Panc1 (cell line): ENCODE measurements around the gene HRH3. TPM values are rescaled to one million over a fixed set of nuclear protein-coding genes. Genes with fewer than 3 reads are reported as not detected.

Experiments
- ATAC-seq: fragments of 200-7000 bp; cut with Tn5 transposase; 2 replicates; pipeline ENCODE4 v1.9.1; 2020; ENCODE audit warnings: mild to moderate bottlenecking, moderate library complexity
- BruUV-seq: library from RNA; stranded (reverse); fragments of 400-500 nt; replicated peaks from 2 replicates; lab custom pipeline; 2021; lab: Mats Ljungman, UMichigan
- CTCF ChIA-PET: fragments of 300-600 bp; sonication (Branson Sonifier 250); formaldehyde crosslinking; loops from one replicate; lab custom pipeline; 2022; ENCODE audit warnings: antibody characterized with exemption; lab: Charles Lee
- POLR2A ChIA-PET: fragments of 300-600 bp; sonication (Branson Sonifier 250); formaldehyde crosslinking; loops from one replicate; lab custom pipeline; 2022; ENCODE audit warnings: antibody characterized with exemption; lab: Charles Lee
- DNase-seq: peaks from one replicate; pipeline ENCODE4 v3.0.0-alpha.2; 2010; ENCODE audit warnings: low read depth, low spot score
- H3K27ac ChIP-seq: 2 replicates; pipeline ENCODE4 v1.5.1; 2011; ENCODE audit warnings: mild to moderate bottlenecking, low read length, inconsistent platforms
- H3K27me3 ChIP-seq: fragments of 200-500 bp; sonication (Bioruptor generic); 2 replicates; pipeline ENCODE4 v1.6.0; 2014; ENCODE audit warnings: low read length, inconsistent platforms; ENCODE audit not compliant: control insufficient read depth, insufficient read depth
- H3K36me3 ChIP-seq: fragments of 200-500 bp; sonication (Bioruptor generic); 2 replicates; pipeline ENCODE4 v1.5.1; 2014; ENCODE audit warnings: inconsistent platforms, mild to moderate bottlenecking, low read length, moderate library complexity; ENCODE audit not compliant: control insufficient read depth, insufficient read depth
- H3K4me1 ChIP-seq: 2 replicates; pipeline ENCODE4 v1.5.1; 2011; ENCODE audit warnings: inconsistent platforms, mild to moderate bottlenecking, low read length, moderate library complexity; ENCODE audit not compliant: control insufficient read depth, insufficient read depth
- H3K4me3 ChIP-seq, 2 experiments: 2 replicates each; pipeline ENCODE4 v1.5.1; 2011 to 2012; ENCODE audit warnings: low read depth in 2 of 2, low read length in 2 of 2, mild to moderate bottlenecking in 2 of 2, inconsistent platforms in 1 of 2, moderate library complexity in 1 of 2
- H3K9me3 ChIP-seq: fragments of 200-500 bp; sonication (Bioruptor generic); 2 replicates; pipeline ENCODE4 v1.5.1; 2014; ENCODE audit warnings: low read depth, mild to moderate bottlenecking, inconsistent platforms, low read length, moderate library complexity; ENCODE audit not compliant: control insufficient read depth, insufficient read depth
- CTCF ChIP-seq: fragments of 450-650 bp; IDR thresholded peaks from 2 replicates; pipeline ENCODE4 v1.5.1; 2017; ENCODE audit warnings: mild to moderate bottlenecking
- POLR2AphosphoS5 ChIP-seq: IDR thresholded peaks from 2 replicates; pipeline ENCODE4 v1.6.1; 2012; ENCODE audit warnings: mild to moderate bottlenecking, low read depth, low read length, moderate library complexity
- SIN3A ChIP-seq: IDR thresholded peaks from 2 replicates; pipeline ENCODE4 v1.6.1; 2012; ENCODE audit warnings: low read depth, mild to moderate bottlenecking, low read length, moderate library complexity, borderline replicate concordance; ENCODE audit not compliant: insufficient read depth
- TCF7L2 ChIP-seq: IDR thresholded peaks from 2 replicates; pipeline ENCODE4 v1.6.1; 2011; ENCODE audit warnings: mild to moderate bottlenecking, low read depth, low read length, inconsistent platforms
- in situ Hi-C: cut with HindIII; loops from 2 replicates; pipeline ENCODE4 v1.10.0; 2016; ENCODE audit warnings: low sequenced_read_pairs, low pct_unique_long_range_greater_than_20kb
- intact Hi-C: fragments of 100-400 bp; cut with micrococcal nuclease; formaldehyde crosslinking; loops from one replicate; pipeline ENCODE4 v1.10.0; 2022; ENCODE audit not compliant: unreplicated experiment
- total RNA-seq: library from RNA; stranded (reverse); gene quantifications from one replicate; pipeline ENCODE4 v1.2.1, GENCODE V29; 2021; ENCODE audit not compliant: unreplicated experiment
- TF ChIP-seq, protein P1 (sequence below), 2 experiments: IDR thresholded peaks; 2 replicates each; pipeline ENCODE4 v1.6.1; 2011 to 2012; ENCODE audit warnings: low read depth in 2 of 2, control low read depth in 1 of 2, low read length in 1 of 2, mild to moderate bottlenecking in 1 of 2, moderate library complexity in 1 of 2; ENCODE audit not compliant: insufficient read depth in 1 of 2

Gene HRH3
- total RNA-seq, 1 experiment from 2014 or later: 0.10 TPM

GRCh38 chr20:62193079-62194025 is 26.7 kb downstream of the HRH3 start:
- DNase-seq (no peak), ATAC-seq (no peak)
- peaks cover 4% of the 10 kb centered on the region for H3K36me3 ChIP-seq
- intact Hi-C loops: no loop called here
- H3K4me1 ChIP-seq: no peaks in the 10 kb centered on the region
- in situ Hi-C loops: no loop called here
- TF ChIP-seq SIN3A: no peak
- no peak for TF ChIP-seq POLR2AphosphoS5
- no peak for TF ChIP-seq CTCF
- TF ChIP-seq, protein P1, sequence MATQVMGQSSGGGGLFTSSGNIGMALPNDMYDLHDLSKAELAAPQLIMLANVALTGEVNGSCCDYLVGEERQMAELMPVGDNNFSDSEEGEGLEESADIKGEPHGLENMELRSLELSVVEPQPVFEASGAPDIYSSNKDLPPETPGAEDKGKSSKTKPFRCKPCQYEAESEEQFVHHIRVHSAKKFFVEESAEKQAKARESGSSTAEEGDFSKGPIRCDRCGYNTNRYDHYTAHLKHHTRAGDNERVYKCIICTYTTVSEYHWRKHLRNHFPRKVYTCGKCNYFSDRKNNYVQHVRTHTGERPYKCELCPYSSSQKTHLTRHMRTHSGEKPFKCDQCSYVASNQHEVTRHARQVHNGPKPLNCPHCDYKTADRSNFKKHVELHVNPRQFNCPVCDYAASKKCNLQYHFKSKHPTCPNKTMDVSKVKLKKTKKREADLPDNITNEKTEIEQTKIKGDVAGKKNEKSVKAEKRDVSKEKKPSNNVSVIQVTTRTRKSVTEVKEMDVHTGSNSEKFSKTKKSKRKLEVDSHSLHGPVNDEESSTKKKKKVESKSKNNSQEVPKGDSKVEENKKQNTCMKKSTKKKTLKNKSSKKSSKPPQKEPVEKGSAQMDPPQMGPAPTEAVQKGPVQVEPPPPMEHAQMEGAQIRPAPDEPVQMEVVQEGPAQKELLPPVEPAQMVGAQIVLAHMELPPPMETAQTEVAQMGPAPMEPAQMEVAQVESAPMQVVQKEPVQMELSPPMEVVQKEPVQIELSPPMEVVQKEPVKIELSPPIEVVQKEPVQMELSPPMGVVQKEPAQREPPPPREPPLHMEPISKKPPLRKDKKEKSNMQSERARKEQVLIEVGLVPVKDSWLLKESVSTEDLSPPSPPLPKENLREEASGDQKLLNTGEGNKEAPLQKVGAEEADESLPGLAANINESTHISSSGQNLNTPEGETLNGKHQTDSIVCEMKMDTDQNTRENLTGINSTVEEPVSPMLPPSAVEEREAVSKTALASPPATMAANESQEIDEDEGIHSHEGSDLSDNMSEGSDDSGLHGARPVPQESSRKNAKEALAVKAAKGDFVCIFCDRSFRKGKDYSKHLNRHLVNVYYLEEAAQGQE (IDR thresholded peaks at IDR 0.05; ENCODE audit: insufficient read depth in 1 of 2, low read depth in 2 of 2, low read length in 1 of 2): no peak
- no peak for TF ChIP-seq TCF7L2
- H3K27me3 ChIP-seq: no peaks in the 10 kb centered on the region
- no peaks in the 10 kb centered on the region for H3K9me3 ChIP-seq
- ChIA-PET POLR2A (no interaction called here), CTCF (no interaction called here)
- no peak overlapping the region for H3K27ac ChIP-seq
- no peak overlapping the region for H3K4me3 ChIP-seq
- no TSS peak for BruUV-seq

GRCh38 chr20:62192635-62193034 is 27.4 kb downstream of the HRH3 start:
- in situ Hi-C loops: no loop called here
- TF ChIP-seq, protein P1 (IDR thresholded peaks at IDR 0.05; ENCODE audit: insufficient read depth in 1 of 2, low read depth in 2 of 2, low read length in 1 of 2): no peak
- TF ChIP-seq SIN3A: no peak
- TF ChIP-seq TCF7L2: no peak
- TF ChIP-seq CTCF: no peak
- no peak for TF ChIP-seq POLR2AphosphoS5
- H3K36me3 ChIP-seq: peaks cover 2% of the 10 kb centered on the region; the same call in 1 of the 2 replicates
- ChIA-PET CTCF (no interaction called here), POLR2A (no interaction called here)
- H3K4me3 ChIP-seq: no peak overlapping the region
- intact Hi-C loops: no loop called here
- no peak overlapping the region for H3K27ac ChIP-seq
- ATAC-seq: no peak
- H3K4me1 ChIP-seq: no peaks in the 10 kb centered on the region
- DNase-seq: no peak
- no peaks in the 10 kb centered on the region for H3K9me3 ChIP-seq
- no TSS peak for BruUV-seq
- H3K27me3 ChIP-seq: no peaks in the 10 kb centered on the region
